ENCODE data around the gene PRKCZ. TPM values are rescaled to one million over a fixed set of nuclear protein-coding genes. Genes with fewer than 3 reads are reported as not detected.

PRKCZ gene
- polyA plus RNA-seq, 1 of the 3 experiments (the other 2 are of a cell fraction) = 24.2 TPM

- H3K27ac ChIP-seq (ENCODE audit: low read depth in 2 of 2, low read length in 1 of 2) = no peak overlapping the region
- DNase-seq = no peak
Measured at GRCh38 chr1:2170211-2170610, 120.0 kb downstream of the PRKCZ start.

More at GRCh38 chr1:2170211-2170610, 120.0 kb downstream of the PRKCZ start:
- H3K4me3 ChIP-seq (ENCODE audit: low read depth in 2 of 2, low read length in 1 of 2) = no peak overlapping the region
- no peaks in the 10 kb centered on the region for H4K20me1 ChIP-seq (ENCODE audit: insufficient read depth)
- peaks cover 0 to 3% of the 10 kb centered on the region in 2 experiments for H3K36me3 ChIP-seq (replicated peaks in 1 of 2; ENCODE audit: control insufficient read depth in 1 of 2, insufficient read depth in 2 of 2, low read length in 1 of 2)
- WGBS (ENCODE audit: low lambda C conversion rate) = 80% methylated on average over 11 of the region's 11 CpGs
- TF ChIP-seq RCOR1 (IDR thresholded peaks at IDR 0.05; ENCODE audit: low read length) (no peak), FOXM1 (IDR thresholded peaks at IDR 0.05; ENCODE audit: low read depth) (no peak), FOXJ3 (CRISPR knock-in tag; IDR thresholded peaks at IDR 0.05) (no peak), GATA2 (CRISPR knock-in tag; IDR thresholded peaks at IDR 0.05) (no peak), EZH2phosphoT487 (IDR thresholded peaks at IDR 0.05; ENCODE audit: borderline replicate concordance, low read depth) (no peak), IRF3 (IDR thresholded peaks at IDR 0.05; ENCODE audit: low read depth, low read length) (no peak), MAX (IDR thresholded peaks at IDR 0.05; ENCODE audit: low read depth) (no peak), TAF1 (IDR thresholded peaks at IDR 0.05; ENCODE audit: borderline replicate concordance, low read depth, low read length) (no peak), PBX3 (IDR thresholded peaks at IDR 0.05) (no peak), RFX5 (IDR thresholded peaks at IDR 0.05; ENCODE audit: low read length) (no peak), ELF1 (IDR thresholded peaks at IDR 0.05) (no peak), CHD2 (IDR thresholded peaks at IDR 0.05; ENCODE audit: low read length, partially characterized antibody) (no peak), USF1 (IDR thresholded peaks at IDR 0.05; ENCODE audit: borderline replicate concordance, low read depth) (no peak), MEF2A (IDR thresholded peaks at IDR 0.05; ENCODE audit: borderline replicate concordance, low read depth) (no peak)
- TF ChIP-seq, protein P1, sequence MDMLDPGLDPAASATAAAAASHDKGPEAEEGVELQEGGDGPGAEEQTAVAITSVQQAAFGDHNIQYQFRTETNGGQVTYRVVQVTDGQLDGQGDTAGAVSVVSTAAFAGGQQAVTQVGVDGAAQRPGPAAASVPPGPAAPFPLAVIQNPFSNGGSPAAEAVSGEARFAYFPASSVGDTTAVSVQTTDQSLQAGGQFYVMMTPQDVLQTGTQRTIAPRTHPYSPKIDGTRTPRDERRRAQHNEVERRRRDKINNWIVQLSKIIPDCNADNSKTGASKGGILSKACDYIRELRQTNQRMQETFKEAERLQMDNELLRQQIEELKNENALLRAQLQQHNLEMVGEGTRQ (IDR thresholded peaks at IDR 0.05; ENCODE audit: borderline replicate concordance, low read depth, low read length) = no peak
- TF ChIP-seq, protein P2, sequence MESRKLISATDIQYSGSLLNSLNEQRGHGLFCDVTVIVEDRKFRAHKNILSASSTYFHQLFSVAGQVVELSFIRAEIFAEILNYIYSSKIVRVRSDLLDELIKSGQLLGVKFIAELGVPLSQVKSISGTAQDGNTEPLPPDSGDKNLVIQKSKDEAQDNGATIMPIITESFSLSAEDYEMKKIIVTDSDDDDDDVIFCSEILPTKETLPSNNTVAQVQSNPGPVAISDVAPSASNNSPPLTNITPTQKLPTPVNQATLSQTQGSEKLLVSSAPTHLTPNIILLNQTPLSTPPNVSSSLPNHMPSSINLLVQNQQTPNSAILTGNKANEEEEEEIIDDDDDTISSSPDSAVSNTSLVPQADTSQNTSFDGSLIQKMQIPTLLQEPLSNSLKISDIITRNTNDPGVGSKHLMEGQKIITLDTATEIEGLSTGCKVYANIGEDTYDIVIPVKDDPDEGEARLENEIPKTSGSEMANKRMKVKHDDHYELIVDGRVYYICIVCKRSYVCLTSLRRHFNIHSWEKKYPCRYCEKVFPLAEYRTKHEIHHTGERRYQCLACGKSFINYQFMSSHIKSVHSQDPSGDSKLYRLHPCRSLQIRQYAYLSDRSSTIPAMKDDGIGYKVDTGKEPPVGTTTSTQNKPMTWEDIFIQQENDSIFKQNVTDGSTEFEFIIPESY (IDR thresholded peaks at IDR 0.05; ENCODE audit: borderline replicate concordance, low read depth) = no peak
- ChIA-PET POLR2A (no interaction called here), CTCF (no interaction called here)
- no peaks in the 10 kb centered on the region for H3K9me2 ChIP-seq
- H3K9ac ChIP-seq = no peak overlapping the region
- peaks cover 0 to 2% of the 10 kb centered on the region in 2 experiments; a peak in 1 of 4 replicates for H3K4me1 ChIP-seq (ENCODE audit: control insufficient read depth in 1 of 2, insufficient read depth in 2 of 2, low read depth in 1 of 2, low read length in 1 of 2)
- H3K27me3 ChIP-seq (ENCODE audit: insufficient read depth) = no peaks in the 10 kb centered on the region
- H3F3A ChIP-seq (replicated peaks; ENCODE audit: insufficient read depth) = no peaks in the 10 kb centered on the region
- H3K9me3 ChIP-seq = no peaks in the 10 kb centered on the region
- H3K4me2 ChIP-seq = no peak overlapping the region
- H2AFZ ChIP-seq (ENCODE audit: low read depth) = no peak overlapping the region
- no peaks in the 10 kb centered on the region for H3K79me2 ChIP-seq (ENCODE audit: insufficient read depth)

Data from SK-N-SH (cell line).